WTC11 (cell line): Measurements from ENCODE around the gene CLEC7A.

Experiments
- CREB1 ChIP-seq: sonication (generic); formaldehyde crosslinking; IDR thresholded peaks from 2 replicates; pipeline ENCODE4 v1.8.0; 2023; ENCODE audit warnings: mild to moderate bottlenecking, missing genetic modification reagents
- ESRRA ChIP-seq: sonication (generic); formaldehyde crosslinking; IDR thresholded peaks from 2 replicates; pipeline ENCODE4 v1.8.1; 2022; ENCODE audit warnings: mild to moderate bottlenecking, missing genetic modification reagents, borderline replicate concordance
- FOXP1 ChIP-seq: sonication (generic); formaldehyde crosslinking; IDR thresholded peaks from 2 replicates; pipeline ENCODE4 v1.8.0; 2022; ENCODE audit warnings: missing genetic modification reagents, mild to moderate bottlenecking, moderate library complexity, borderline replicate concordance
- TF ChIP-seq, protein P1 (sequence below): sonication (generic); formaldehyde crosslinking; IDR thresholded peaks from 2 replicates; pipeline ENCODE4 v1.8.1; 2023; ENCODE audit warnings: mild to moderate bottlenecking, missing genetic modification reagents, moderate library complexity
- TF ChIP-seq, protein P2 (sequence below): fragments of 200-600 bp; IDR thresholded peaks from 2 replicates; pipeline ENCODE4 v1.8.0; 2022; ENCODE audit warnings: antibody characterized with exemption
- TF ChIP-seq, protein P3 (sequence below): sonication (generic); formaldehyde crosslinking; conservative IDR thresholded peaks from 2 replicates; pipeline ENCODE4 v1.8.1; 2022; ENCODE audit warnings: mild to moderate bottlenecking, missing genetic modification reagents
- TF ChIP-seq, protein P4 (sequence below): sonication (generic); formaldehyde crosslinking; IDR thresholded peaks from 2 replicates; pipeline ENCODE4 v1.8.1; 2023; ENCODE audit warnings: mild to moderate bottlenecking, missing genetic modification reagents, moderate library complexity

DNA sequence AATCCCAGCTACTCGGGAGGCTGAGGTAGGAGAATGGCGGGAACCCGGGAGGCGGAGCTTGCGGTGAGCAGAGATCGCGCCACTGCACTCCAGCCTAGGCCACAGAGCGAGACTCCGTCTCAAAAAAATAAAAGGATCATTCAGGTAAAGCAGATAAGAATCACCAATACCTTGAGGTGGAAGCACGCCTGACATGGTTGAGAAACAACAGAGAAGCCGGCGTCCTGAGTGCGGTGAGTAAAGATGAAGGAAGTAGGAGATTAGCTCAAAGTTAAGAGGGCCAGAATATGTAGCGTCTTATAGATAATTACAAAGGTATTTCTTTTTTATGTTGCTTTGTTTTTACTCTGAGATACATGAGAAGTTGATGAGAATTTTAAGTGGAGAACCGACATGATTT lies 14.7 kb downstream of the CLEC7A start:
- TF ChIP-seq CREB1 (CRISPR knock-in tag) (no peak), ESRRA (CRISPR knock-in tag) (no peak), FOXP1 (CRISPR knock-in tag) (no peak)
- TF ChIP-seq, protein P1, sequence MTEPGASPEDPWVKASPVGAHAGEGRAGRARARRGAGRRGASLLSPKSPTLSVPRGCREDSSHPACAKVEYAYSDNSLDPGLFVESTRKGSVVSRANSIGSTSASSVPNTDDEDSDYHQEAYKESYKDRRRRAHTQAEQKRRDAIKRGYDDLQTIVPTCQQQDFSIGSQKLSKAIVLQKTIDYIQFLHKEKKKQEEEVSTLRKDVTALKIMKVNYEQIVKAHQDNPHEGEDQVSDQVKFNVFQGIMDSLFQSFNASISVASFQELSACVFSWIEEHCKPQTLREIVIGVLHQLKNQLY (CRISPR knock-in tag) = no peak
- TF ChIP-seq, protein P2, sequence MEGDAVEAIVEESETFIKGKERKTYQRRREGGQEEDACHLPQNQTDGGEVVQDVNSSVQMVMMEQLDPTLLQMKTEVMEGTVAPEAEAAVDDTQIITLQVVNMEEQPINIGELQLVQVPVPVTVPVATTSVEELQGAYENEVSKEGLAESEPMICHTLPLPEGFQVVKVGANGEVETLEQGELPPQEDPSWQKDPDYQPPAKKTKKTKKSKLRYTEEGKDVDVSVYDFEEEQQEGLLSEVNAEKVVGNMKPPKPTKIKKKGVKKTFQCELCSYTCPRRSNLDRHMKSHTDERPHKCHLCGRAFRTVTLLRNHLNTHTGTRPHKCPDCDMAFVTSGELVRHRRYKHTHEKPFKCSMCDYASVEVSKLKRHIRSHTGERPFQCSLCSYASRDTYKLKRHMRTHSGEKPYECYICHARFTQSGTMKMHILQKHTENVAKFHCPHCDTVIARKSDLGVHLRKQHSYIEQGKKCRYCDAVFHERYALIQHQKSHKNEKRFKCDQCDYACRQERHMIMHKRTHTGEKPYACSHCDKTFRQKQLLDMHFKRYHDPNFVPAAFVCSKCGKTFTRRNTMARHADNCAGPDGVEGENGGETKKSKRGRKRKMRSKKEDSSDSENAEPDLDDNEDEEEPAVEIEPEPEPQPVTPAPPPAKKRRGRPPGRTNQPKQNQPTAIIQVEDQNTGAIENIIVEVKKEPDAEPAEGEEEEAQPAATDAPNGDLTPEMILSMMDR = no peak
- TF ChIP-seq, protein P3, sequence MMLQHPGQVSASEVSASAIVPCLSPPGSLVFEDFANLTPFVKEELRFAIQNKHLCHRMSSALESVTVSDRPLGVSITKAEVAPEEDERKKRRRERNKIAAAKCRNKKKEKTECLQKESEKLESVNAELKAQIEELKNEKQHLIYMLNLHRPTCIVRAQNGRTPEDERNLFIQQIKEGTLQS = no peak
- TF ChIP-seq, protein P4, sequence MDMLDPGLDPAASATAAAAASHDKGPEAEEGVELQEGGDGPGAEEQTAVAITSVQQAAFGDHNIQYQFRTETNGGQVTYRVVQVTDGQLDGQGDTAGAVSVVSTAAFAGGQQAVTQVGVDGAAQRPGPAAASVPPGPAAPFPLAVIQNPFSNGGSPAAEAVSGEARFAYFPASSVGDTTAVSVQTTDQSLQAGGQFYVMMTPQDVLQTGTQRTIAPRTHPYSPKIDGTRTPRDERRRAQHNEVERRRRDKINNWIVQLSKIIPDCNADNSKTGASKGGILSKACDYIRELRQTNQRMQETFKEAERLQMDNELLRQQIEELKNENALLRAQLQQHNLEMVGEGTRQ (CRISPR knock-in tag) = no peak
